Activated T-helper 17 cell treated with anti-CD3 and anti-CD28 coated beads, Interleukin-2, amount 50 U/mL, for 72 hours (primary cell): Measurements from ENCODE around the gene LSAMP. TPM values are rescaled to one million over a fixed set of nuclear protein-coding genes. Genes with fewer than 3 reads are reported as not detected.

ENCODE experiments used
- ATAC-seq: fragments of 150-1000 bp; cut with Tn5 transposase; replicated peaks from 2 replicates; pipeline ENCODE4 v1.10.0; 2021; ENCODE audit warnings: mild to moderate bottlenecking, moderate library complexity
- H3K27ac Mint-ChIP-seq: one replicate; pipeline ENCODE4 v1.8.0; 2022; ENCODE audit warnings: mixed read lengths
- H3K27me3 Mint-ChIP-seq: one replicate; pipeline ENCODE4 v1.8.0; 2022; ENCODE audit warnings: mixed read lengths
- H3K36me3 Mint-ChIP-seq: one replicate; pipeline ENCODE4 v1.8.0; 2022; ENCODE audit warnings: low read depth, mild to moderate bottlenecking, mixed read lengths
- H3K4me1 Mint-ChIP-seq: one replicate; pipeline ENCODE4 v1.8.0; 2022; ENCODE audit warnings: mixed read lengths
- H3K4me3 Mint-ChIP-seq: one replicate; pipeline ENCODE4 v1.8.0; 2022; ENCODE audit warnings: mild to moderate bottlenecking, mixed read lengths
- H3K9me3 Mint-ChIP-seq: one replicate; pipeline ENCODE4 v1.8.0; 2022; ENCODE audit warnings: mixed read lengths
- total RNA-seq, 2 donors: library from RNA; stranded (reverse); gene quantifications; one replicate each; pipeline ENCODE4 v1.2.3, GENCODE V29; 2022

The LSAMP gene
- total RNA-seq, 2 donors from 2014 or later: not detected

DNA sequence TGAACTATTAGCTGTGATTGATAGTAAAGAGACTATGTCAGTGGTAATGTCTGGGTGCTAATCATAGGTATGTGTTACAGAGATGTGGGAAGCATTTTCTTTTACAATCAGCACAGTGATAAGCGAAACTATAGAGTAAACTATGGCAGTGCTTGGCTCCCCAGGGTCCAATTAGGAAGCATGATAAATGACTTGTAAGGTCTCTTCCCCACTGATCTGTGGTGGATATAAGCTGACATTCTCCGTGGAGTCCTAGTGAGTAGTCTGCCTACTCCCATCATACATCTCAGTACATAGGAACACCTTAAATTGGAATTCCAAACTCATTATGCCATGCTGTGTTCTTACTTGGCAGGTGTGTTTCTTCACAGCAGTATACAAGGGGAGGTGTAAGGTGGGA lies 617.8 kb downstream of the LSAMP start:
- no peaks in the 10 kb centered on the region for H3K4me1 Mint-ChIP-seq
- H3K27ac Mint-ChIP-seq: no peak overlapping the region
- H3K4me3 Mint-ChIP-seq: no peak overlapping the region
- no peak for ATAC-seq
- no peaks in the 10 kb centered on the region for H3K9me3 Mint-ChIP-seq
- H3K36me3 Mint-ChIP-seq: no peaks in the 10 kb centered on the region
- H3K27me3 Mint-ChIP-seq: peaks cover 34% of the 10 kb centered on the region

DNA sequence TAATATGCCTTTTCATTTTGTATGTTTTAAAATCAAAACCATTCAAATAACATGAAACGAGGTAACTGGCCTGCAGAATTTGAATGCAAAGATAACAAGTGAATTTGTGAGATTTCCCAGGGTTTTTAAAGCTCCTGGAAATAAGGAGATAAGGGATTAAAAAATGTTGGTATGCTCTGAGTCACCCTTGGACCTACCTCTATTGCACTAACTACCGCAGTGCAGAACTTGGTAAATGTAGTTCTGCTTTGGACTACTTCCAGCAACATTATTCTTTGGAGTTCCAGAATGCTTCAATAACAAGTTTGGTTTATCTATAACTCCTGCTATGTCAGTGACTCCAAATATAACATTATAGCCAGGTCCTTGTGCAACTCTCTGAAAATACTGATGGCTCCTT lies 620.2 kb downstream of the LSAMP start:
- Mint-ChIP-seq H3K4me1 (no peaks in the 10 kb centered on the region), H3K9me3 (no peaks in the 10 kb centered on the region), H3K27me3 (peaks cover 25% of the 10 kb centered on the region), H3K4me3 (no peak overlapping the region), H3K27ac (no peak overlapping the region), H3K36me3 (no peaks in the 10 kb centered on the region)
- no peak for ATAC-seq

DNA sequence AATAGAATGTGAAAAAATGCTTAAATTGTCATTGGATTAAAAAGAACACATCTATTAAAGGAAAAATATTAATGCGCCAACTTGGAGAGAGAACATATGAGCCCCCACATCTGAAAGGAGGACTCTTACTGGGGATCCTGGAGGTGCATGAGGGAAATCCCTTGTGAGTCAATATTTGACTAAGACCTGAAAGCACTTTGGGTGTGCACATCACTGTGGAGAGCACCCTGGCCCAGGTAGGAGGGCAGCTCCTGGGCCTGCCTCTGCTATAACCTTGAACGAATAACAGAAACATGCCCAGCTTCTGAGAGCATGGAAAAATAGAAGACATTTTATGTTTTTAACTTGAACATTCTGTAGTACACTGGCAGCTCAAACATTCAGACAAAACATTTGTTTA lies 622.2 kb downstream of the LSAMP start:
- Mint-ChIP-seq H3K36me3 (no peaks in the 10 kb centered on the region), H3K4me3 (no peak overlapping the region), H3K9me3 (no peaks in the 10 kb centered on the region), H3K27ac (no peak overlapping the region), H3K27me3 (peaks cover 12% of the 10 kb centered on the region), H3K4me1 (no peaks in the 10 kb centered on the region)
- peak; percentile 70 for ATAC-seq

DNA sequence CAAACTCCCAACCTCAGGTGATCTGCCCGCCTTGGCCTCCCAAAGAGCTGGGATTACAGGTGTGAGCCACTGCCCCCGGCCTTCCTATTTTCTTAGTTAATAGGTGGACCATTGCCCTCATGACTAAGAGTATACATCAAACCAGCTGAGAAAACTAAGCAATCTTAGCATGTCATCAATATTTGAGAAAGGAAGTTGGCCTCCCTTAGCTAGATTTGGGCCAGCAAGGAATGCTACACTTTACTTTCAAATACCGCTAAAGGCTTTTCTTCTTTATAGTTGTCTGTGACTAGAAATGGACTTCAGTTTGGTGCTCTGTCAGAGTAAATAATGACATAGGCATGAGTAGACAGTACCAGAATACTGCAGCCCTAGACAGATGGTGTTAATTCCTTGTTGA lies 622.7 kb downstream of the LSAMP start:
- no peak overlapping the region for H3K4me3 Mint-ChIP-seq
- no peaks in the 10 kb centered on the region for H3K9me3 Mint-ChIP-seq
- no peak overlapping the region for H3K27ac Mint-ChIP-seq
- no peak for ATAC-seq
- H3K4me1 Mint-ChIP-seq: no peaks in the 10 kb centered on the region
- peaks cover 9% of the 10 kb centered on the region for H3K27me3 Mint-ChIP-seq
- no peaks in the 10 kb centered on the region for H3K36me3 Mint-ChIP-seq

DNA sequence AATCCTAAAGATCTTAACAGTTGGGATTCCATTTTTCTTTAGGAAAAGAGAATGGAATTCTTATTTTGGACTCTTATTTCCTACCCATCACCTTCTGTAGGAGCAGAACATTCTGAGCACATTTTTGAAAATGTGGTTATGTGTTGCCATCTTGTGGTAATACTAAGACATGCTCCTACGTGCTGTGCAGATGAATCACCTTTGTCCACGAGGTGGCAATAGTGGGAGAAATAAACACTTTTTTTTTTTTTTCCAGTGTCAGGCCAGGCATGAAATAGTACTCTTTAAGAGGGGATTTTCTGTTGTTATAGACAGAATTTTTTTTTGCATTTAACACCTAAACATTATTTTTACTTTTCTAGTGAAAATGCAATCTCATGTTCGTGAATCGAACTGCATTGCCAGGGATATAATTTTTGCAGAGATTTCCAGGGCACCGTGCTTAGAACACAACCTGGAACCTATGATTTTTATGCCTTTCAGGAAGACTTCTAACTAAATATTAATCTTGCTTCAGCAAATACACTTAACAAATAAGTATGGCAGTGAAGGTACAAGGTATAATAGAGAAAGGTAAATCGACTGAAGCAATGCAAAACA lies 625.4 kb downstream of the LSAMP start:
- H3K9me3 Mint-ChIP-seq: no peaks in the 10 kb centered on the region
- H3K36me3 Mint-ChIP-seq: no peaks in the 10 kb centered on the region
- H3K4me3 Mint-ChIP-seq: no peak overlapping the region
- H3K27me3 Mint-ChIP-seq: no peaks in the 10 kb centered on the region
- H3K27ac Mint-ChIP-seq: no peak overlapping the region
- no peaks in the 10 kb centered on the region for H3K4me1 Mint-ChIP-seq
- ATAC-seq: peak; percentile 86

DNA sequence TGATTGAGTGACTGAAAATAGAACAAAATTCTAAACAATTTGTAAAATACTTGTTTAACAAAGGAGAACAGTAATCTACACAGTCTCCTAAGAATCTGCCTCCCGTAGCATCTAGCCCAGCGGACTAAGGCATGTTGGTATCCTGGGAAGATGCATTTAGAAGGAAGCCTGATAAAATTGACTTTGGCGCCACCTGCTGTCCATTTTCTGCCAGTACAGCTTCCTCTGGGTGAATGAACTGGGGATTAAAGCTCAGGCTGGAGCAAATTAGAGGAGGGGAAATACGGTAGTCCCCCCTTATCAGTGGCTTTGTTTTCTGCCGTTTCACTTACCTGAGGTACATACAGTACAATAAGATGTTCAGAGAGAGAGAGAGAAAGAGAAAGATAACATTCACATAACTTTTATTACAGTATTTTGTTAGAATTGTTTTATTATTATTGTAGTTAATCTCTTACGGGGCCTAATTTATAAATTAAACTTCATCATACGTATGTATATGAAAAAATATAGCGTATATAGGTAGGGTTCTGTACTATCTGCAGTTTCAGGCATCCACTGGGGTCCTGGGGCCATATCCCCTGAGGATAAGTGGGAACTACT lies 630.4 kb downstream of the LSAMP start:
- H3K27me3 Mint-ChIP-seq: peaks cover 15% of the 10 kb centered on the region
- H3K36me3 Mint-ChIP-seq: no peaks in the 10 kb centered on the region
- no peaks in the 10 kb centered on the region for H3K4me1 Mint-ChIP-seq
- ATAC-seq: no peak
- no peak overlapping the region for H3K27ac Mint-ChIP-seq
- H3K9me3 Mint-ChIP-seq: no peaks in the 10 kb centered on the region
- H3K4me3 Mint-ChIP-seq: no peak overlapping the region

DNA sequence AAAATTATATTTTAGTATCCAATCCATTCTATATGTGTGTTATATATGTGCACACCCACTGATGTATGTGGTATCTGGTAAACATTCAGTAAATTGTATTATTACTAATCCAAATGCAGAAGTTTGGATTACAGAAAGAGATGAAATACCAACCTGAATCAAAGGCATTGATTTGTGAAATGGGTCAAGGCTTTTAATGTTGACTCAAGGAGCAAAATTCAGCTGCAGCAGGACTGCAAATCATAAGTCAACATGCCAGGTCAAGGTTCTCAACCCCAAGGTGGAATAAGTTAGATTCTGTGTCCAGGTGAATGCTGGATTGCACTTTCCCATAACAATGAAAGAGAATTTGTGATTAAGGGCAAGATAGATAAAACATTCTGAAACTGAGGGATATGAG lies 631.3 kb downstream of the LSAMP start:
- Mint-ChIP-seq H3K4me3 (no peak overlapping the region), H3K36me3 (no peaks in the 10 kb centered on the region), H3K27ac (no peak overlapping the region), H3K9me3 (no peaks in the 10 kb centered on the region), H3K27me3 (peaks cover 22% of the 10 kb centered on the region), H3K4me1 (no peaks in the 10 kb centered on the region)
- no peak for ATAC-seq

DNA sequence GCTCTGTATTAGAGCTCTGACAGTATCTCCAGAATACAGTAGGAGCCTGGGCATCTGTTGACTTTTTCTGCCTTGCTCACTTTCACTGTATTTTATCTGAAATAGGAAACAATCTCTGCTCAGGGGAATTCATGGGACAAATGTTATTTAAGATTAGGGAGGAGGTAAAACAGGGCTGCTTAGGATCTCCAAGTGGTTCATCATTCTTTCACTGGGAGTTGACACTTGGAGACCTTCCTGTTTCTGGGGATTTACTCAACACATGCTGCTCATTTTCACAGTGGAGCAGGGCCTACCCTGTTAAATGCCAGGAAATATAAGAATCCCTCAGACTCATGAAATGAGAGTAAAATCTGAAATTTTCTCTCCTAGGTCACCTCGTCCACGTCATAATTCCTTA lies 636.5 kb downstream of the LSAMP start:
- Mint-ChIP-seq H3K9me3 (no peaks in the 10 kb centered on the region), H3K27ac (no peak overlapping the region), H3K36me3 (no peaks in the 10 kb centered on the region), H3K4me3 (no peak overlapping the region), H3K27me3 (peaks cover 40% of the 10 kb centered on the region), H3K4me1 (peaks cover 4% of the 10 kb centered on the region)
- ATAC-seq: no peak

DNA sequence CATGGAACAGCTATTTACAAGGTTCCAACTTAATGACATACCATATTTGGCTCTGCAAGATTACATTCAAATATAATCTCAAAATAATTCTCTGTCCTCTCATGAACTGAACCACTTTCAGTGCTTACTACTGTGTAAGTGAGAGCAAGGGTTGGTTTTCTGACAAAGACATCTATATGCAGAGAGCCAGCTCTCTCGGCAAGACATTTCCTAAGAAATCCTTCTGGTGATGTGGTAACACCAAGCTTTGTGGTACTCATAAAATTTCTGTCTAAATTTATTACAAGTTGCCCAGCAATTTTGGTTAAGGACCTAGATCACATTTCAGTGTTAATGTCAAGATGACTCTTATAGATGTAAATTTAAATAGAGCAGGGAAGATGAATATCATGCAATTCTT lies 637.0 kb downstream of the LSAMP start:
- no peaks in the 10 kb centered on the region for H3K36me3 Mint-ChIP-seq

DNA sequence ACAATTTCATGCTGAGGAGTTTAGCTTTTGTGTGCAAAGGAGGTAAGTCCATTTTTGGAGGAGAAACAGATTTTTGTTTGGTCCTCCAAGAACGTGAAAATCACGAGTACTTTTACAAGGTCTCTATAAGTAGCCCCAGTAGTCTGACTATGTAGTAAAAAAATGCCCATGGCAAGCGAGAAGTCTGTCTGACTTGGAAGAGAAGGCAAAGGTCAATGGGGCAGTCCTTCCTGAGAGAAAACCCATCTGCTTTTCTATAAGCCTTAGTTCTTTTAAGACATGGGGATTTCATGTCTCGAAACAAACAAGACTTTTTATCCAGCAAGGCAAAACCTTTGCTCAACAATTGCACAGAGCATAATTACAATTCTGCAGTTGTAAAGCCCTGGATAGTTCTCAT lies 638.8 kb downstream of the LSAMP start:
- Mint-ChIP-seq H3K27me3 (peaks cover 57% of the 10 kb centered on the region), H3K4me3 (no peak overlapping the region), H3K4me1 (peaks cover 4% of the 10 kb centered on the region), H3K9me3 (no peaks in the 10 kb centered on the region), H3K27ac (no peak overlapping the region), H3K36me3 (no peaks in the 10 kb centered on the region)
- no peak for ATAC-seq

More for the DNA sequence above, 637.0 kb downstream of the LSAMP start:
- ATAC-seq: no peak
- Mint-ChIP-seq H3K9me3 (no peaks in the 10 kb centered on the region), H3K4me1 (peaks cover 4% of the 10 kb centered on the region), H3K27ac (no peak overlapping the region), H3K4me3 (no peak overlapping the region), H3K27me3 (peaks cover 45% of the 10 kb centered on the region)

DNA sequence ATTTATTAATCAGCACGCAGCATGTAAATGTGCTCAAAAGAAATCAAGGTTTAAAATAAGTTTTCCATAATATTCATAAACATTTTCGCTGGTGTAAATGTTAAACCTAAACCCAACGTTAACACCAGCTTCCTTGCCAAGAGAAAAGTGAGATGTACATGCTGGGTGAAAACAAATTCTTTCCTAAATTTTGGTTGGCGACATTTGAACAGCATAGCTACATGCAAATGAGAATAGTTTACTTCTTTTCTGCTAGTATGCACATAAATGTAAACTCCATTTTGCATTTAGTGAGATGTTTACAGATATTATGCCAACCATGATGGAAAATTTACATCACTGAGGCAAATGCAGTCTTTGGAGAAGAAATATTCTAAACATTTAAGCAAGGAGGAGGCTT lies 639.8 kb downstream of the LSAMP start:
- no peak for ATAC-seq
- no peak overlapping the region for H3K4me3 Mint-ChIP-seq
- no peak overlapping the region for H3K27ac Mint-ChIP-seq
- no peaks in the 10 kb centered on the region for H3K9me3 Mint-ChIP-seq
- H3K4me1 Mint-ChIP-seq: peaks cover 4% of the 10 kb centered on the region
- H3K27me3 Mint-ChIP-seq: peaks cover 53% of the 10 kb centered on the region
- no peaks in the 10 kb centered on the region for H3K36me3 Mint-ChIP-seq

DNA sequence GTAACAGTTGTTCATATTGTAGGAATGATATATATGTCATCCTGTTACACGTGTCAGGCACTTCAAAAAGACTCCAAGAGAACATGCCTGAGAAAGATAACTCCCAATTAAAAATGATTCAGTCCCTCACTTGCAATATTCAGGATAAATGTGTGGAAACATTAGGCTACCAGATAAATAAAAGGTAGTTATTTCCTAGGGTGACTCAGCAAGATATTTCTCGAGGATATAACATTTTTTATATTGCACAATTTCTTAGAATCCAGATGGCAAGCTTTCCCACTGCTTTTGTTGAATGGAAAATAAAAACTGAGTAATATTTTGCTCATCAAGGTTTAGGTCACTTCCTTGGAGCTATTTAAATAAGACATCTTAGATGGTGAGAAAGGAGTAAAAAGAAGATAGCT lies 640.6 kb downstream of the LSAMP start:
- Mint-ChIP-seq H3K4me1 (peaks cover 4% of the 10 kb centered on the region), H3K27me3 (peaks cover 48% of the 10 kb centered on the region), H3K9me3 (no peaks in the 10 kb centered on the region), H3K4me3 (no peak overlapping the region), H3K36me3 (no peaks in the 10 kb centered on the region), H3K27ac (no peak overlapping the region)
- ATAC-seq: no peak

DNA sequence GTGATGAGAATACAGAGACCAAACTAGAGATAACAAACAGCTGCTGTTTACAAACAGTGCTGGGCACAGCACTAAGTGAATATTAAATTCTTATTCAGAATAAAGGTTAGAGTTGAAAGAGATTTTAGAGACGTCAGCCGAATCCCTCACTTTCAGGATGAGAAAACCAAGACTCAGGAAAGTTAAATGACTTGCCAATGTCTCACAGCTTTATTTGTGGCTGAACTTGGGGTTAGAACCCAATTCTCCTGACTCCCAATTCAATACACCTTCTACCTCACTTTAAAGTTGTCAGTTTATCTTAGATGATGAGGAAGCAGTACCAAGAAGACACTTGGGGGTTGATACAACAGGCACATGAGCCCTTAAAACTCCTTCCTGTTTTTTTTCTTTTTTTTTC lies 641.1 kb downstream of the LSAMP start:
- Mint-ChIP-seq H3K27ac (no peak overlapping the region), H3K27me3 (peaks cover 42% of the 10 kb centered on the region), H3K4me1 (peaks cover 4% of the 10 kb centered on the region), H3K36me3 (no peaks in the 10 kb centered on the region), H3K9me3 (no peaks in the 10 kb centered on the region), H3K4me3 (no peak overlapping the region)
- ATAC-seq: peak; percentile 75

DNA sequence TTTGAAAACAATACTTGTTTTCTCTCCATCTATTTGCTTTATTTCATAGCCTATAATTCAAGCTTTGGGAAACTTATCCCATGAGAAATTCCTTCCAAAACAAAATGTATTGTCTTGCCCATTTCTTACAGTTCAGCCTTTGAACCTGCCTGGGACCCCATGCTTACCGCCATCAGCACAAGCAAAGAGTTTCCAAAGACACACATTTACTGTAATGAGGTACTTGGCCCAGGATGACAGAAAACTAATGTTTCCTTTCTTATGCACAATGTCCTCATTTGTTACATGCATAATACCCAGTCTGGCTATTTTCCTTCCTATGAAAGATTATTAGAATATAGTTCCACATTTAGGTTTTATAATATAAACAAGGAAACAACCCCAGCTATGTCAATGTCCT lies 641.6 kb downstream of the LSAMP start:
- H3K4me3 Mint-ChIP-seq: no peak overlapping the region
- H3K4me1 Mint-ChIP-seq: peaks cover 4% of the 10 kb centered on the region
- no peaks in the 10 kb centered on the region for H3K36me3 Mint-ChIP-seq
- peaks cover 41% of the 10 kb centered on the region for H3K27me3 Mint-ChIP-seq
- no peaks in the 10 kb centered on the region for H3K9me3 Mint-ChIP-seq
- H3K27ac Mint-ChIP-seq: no peak overlapping the region
- no peak for ATAC-seq

DNA sequence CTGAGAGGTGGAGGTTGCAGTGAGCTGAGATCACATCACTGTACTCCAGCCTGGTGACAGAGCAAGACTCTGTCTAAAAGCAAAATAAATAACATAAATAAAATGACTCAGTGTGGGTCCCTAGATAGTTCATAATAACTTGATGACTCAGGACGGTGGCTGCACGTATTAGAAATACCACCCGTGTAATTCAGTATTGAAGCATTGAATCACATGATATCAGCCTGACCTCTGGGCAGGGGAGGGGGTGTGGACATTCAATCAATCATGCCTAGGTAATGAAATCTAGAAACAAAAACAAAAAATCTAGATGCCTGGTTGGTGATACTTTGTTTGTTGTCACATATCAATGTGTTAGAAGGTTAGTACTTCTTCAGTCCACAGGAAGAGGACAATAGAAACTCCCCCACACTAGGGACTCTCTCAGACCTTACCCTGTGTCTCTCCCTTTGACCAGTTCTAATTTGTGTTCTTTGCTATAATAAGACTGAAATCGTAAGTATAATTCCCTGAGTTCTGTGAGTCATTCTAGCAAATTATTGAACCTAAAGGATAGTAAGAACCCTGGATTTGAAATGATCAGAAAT lies 644.7 kb downstream of the LSAMP start:
- no peak overlapping the region for H3K4me3 Mint-ChIP-seq

More for the DNA sequence above, 644.7 kb downstream of the LSAMP start:
- H3K4me1 Mint-ChIP-seq: peaks cover 4% of the 10 kb centered on the region
- no peaks in the 10 kb centered on the region for H3K9me3 Mint-ChIP-seq
- H3K27me3 Mint-ChIP-seq: peaks cover 29% of the 10 kb centered on the region
- no peak for ATAC-seq
- H3K36me3 Mint-ChIP-seq: no peaks in the 10 kb centered on the region
- no peak overlapping the region for H3K27ac Mint-ChIP-seq
